ENCODE results near the gene KSR1.
"Not testable (repeated sequence)": the region's sequence is repeated elsewhere in the genome, so short reads cannot be mapped to it uniquely, and the experiment has no call there.

The KSR1 gene

GRCh38 chr17:27633312-27634025 is 177.2 kb downstream of the KSR1 start:
- DNase-seq (ENCODE audit: low read depth) = no peak

- DNase-seq (ENCODE audit: low read depth) = no peak
Observed at GRCh38 chr17:27634026-27634335, 177.7 kb downstream of the KSR1 start.

DNA sequence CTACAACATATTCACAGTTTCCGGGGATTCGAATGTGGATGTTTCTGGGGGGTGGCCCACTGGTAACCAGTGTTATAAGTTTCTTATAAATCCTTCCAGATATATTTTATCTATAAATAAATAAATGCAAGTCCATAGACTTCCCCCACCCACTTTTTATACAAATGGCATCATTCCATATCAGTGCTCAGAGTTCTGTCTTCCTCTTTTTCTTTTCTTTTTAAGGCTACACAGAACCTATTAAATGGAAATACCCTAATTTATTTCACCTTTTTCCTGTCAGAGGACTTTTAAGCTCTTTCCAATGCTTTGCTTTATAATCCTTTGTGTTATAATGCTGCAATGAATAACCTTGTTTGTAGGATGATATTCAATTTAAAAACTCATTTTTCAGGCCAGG is 178.5 kb downstream of the KSR1 start:
- DNase-seq (ENCODE audit: low read depth) = no peak

DNA sequence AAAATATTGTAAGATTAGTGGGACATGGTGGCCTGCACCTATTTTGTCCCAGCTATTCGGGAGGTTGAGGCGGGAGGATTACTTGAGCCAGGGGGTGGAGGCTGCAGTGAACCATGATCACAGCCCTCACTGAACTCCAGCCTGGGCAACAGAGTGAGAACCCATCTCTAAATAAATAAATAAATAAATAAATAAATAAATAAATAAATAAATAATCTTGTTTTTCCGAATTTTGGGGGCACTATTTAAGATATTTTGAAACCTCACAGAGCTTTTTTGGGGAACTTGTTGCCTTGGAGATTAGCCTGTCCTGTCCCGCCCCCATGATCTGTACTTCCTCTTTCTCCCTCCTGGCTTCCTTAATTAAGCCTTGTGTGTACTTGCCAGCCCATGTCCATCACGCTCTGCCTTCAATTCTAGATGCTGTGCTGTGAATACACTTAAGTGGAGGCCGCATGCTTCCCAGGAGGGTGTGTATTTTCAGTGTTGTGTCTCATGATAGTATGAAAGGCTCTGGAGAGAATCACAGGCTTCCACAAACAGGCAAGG is 179.1 kb downstream of the KSR1 start:
- no peak for DNase-seq (ENCODE audit: low read depth)

GRCh38 chr17:27636005-27636520 is 179.8 kb downstream of the KSR1 start:
- not testable (repeated sequence) for DNase-seq (ENCODE audit: low read depth)

GRCh38 chr17:27637818-27638217 is 181.6 kb downstream of the KSR1 start:
- DNase-seq (ENCODE audit: low read depth) = not testable (repeated sequence)

DNA sequence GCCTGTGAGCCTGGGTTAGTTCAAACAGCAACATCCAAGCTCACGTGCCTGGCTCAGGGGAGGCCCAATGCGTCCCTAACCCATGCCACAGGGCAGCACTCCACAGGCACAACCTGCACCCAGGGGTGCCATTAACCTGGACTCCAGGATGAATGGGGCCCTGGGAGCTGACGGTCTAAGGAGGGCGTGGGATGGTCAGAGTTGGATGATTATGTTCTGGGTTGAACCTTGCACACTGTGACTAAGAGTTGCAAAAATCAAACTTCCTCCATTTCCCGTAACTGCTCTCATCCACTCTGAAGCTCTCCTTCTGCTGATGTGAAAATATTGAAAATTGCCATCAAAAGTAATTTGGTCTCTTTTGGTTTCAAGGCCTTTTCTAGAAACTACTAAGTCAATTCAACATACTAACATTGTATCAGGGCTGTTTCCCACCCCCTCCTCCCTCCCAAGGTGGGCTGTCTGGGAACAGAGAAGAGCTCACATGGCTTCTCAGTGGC is 182.2 kb downstream of the KSR1 start:
- not testable (repeated sequence) for DNase-seq (ENCODE audit: low read depth)

GRCh38 chr17:27640790-27641189 is 184.5 kb downstream of the KSR1 start:
- no peak for DNase-seq (ENCODE audit: low read depth)

- no peak for DNase-seq (ENCODE audit: low read depth)
Observed at GRCh38 chr17:27644586-27644985, 188.3 kb downstream of the KSR1 start.

DNA sequence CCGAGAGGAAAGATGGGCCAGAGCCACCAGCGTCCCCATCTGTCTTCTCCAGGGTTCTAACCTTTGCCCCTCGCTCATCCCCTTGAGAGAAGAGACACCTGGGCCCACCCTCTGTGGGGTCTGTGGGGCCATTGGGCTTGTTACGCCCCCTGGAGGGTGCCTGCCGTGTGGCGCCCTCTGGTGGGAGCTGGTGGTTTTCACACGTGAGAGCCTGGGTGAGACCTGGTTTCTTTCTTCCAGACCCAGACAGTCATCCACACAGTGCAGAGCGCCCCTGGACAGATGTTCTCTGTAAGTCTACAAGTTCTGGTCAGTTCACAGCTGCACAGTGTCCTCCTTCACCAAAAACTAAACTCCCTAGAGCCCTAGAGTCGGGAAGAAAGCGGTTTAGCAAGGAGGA is 189.4 kb downstream of the KSR1 start:
- DNase-seq (ENCODE audit: low read depth) = not testable (repeated sequence)

DNA sequence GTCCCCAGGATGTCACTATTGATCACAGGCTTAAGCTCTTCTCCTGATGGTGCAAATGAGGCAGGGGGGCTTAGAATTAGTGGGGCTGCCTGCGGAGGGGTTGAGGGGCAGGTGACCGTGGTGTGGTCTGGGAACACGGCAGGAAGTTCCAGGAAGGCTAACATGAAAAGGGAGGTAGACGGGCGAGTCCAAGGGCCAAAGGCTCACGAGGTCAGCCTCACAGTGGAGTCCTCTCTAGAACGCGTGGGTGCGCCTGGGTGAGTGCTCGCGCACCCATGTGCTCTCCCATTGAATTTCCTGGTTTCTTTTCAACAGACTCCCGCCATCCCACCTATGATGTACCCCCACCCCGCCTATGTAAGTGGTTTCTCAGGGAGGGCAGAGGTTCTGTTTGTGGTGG is 190.0 kb downstream of the KSR1 start:
- DNase-seq (ENCODE audit: low read depth) = no peak

GRCh38 chr17:27647765-27648164 is 191.5 kb downstream of the KSR1 start:
- DNase-seq (ENCODE audit: low read depth) = no peak

- not testable (repeated sequence) for DNase-seq (ENCODE audit: low read depth)
Observed at GRCh38 chr17:27649111-27649571, 192.9 kb downstream of the KSR1 start.

DNA sequence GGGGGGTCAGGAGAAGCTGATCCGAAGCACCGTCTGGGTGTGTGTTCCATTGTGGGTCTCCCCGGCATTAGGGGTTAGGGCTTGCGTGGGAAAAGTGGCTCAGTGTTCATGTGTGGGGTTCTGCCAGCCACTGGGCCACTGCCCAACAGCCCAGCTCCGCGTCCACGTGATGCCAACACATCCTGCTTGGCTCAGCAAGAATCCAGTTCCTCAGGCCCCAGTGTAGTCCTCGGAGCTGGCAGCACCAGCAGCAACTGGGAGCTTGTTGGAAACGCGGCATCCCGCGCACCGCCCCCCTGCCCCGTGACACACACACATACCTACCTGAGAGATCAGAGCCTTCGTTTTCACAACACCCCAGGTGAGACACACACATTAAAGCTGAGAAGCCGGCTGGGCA is 193.7 kb downstream of the KSR1 start:
- no peak for DNase-seq (ENCODE audit: low read depth)

- no peak for DNase-seq (ENCODE audit: low read depth)
Observed at GRCh38 chr17:27650836-27651235, 194.6 kb downstream of the KSR1 start.

DNA sequence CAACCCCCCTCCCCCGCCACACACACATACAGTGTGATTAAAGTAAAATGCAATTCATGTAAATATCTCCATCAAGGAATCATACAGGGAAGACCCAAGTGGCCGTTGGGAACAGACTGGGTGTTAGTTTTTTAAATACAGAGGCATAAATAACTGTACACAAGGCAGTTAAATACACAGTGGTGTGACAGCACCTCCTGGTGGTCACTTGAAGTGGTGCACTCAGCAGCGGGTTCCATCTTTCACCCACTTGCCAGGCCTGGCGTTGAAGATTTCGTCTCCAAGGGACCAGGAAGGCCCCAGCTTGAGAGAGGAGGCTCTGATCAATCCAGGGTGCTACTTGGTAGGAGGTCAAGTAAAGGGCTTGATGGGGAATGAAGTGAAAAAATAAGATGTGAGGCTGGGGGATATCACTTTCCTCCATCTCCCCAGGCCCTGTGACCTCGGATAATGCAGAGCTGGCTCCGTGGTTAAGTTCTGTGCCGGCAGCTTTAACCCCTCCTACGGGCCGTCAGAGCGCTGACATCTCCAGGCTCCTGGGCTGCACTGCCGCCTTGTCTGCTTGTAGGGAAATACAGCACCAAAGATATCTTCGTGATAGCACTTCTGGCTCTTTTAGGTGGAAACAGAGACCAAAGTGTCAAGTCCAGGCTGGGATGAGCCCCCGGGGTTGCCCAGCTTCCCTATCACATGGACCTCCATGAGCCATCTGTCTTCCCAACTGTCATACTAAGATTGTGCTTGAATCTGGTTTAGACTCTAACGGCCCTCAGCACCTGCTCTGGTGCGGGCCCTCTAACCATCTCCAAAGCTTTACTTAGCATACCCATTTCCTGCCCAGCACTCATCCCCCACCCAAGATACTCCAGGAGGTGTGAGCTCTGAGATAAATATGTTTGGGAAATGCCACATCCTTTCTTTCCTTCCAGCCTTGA is 195.4 kb downstream of the KSR1 start:
- peak; percentile 47 for DNase-seq (ENCODE audit: low read depth)

- not testable (repeated sequence) for DNase-seq (ENCODE audit: low read depth)
Observed at GRCh38 chr17:27653449-27653971, 197.3 kb downstream of the KSR1 start.

GRCh38 chr17:27654136-27654535 is 197.9 kb downstream of the KSR1 start:
- DNase-seq (ENCODE audit: low read depth) = no peak

- DNase-seq (ENCODE audit: low read depth) = peak; percentile 81
Observed at GRCh38 chr17:27654654-27655524, 198.6 kb downstream of the KSR1 start.

GRCh38 chr17:27655525-27656111 is 199.4 kb downstream of the KSR1 start:
- not testable (repeated sequence) for DNase-seq (ENCODE audit: low read depth)

DNA sequence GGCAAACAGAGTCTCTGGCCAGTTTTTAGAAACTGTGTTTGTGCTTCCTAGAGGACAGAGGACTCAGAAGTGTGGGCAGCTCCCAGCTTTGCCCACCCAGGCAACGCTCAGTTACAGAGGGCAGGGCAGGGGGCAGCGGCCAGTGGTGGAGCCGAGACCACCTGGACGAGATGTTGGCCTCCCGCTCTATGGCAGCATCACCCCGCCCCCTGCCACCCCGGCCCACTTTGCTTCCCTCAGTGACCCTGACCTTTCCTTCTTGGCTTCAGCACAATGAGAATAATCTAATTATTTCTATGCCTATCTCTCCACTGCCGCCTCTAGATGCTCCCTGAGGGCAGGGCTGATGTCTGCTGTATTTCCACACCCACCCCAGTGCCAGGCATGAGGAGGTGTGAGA is 200.4 kb downstream of the KSR1 start:
- DNase-seq (ENCODE audit: low read depth) = not testable (repeated sequence)
